ENCODE results near the gene C16orf87.
"Not testable (repeated sequence)": the region's sequence is repeated elsewhere in the genome, so short reads cannot be mapped to it uniquely, and the experiment has no call there.

C16orf87 gene

DNA sequence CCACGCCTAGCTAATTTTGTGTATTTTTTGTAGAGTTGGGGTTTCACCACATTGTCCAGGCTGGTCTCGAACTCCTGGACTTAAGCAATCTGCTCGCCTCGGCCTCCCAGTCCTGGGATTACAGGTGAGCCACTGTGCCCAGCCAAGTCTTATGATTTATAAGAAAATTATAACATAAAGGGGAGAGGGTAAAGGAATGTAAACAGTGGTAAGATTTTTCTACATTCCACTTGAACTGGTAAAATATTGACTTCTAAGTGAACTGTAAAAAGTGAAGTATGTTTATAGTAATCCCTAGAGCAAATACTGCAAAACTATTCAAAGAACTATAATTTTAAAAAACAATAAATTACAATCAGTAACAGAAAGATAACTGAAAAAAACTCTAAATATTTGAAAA lies 33.5 kb downstream of the C16orf87 start:
- no peak for DNase-seq

DNA sequence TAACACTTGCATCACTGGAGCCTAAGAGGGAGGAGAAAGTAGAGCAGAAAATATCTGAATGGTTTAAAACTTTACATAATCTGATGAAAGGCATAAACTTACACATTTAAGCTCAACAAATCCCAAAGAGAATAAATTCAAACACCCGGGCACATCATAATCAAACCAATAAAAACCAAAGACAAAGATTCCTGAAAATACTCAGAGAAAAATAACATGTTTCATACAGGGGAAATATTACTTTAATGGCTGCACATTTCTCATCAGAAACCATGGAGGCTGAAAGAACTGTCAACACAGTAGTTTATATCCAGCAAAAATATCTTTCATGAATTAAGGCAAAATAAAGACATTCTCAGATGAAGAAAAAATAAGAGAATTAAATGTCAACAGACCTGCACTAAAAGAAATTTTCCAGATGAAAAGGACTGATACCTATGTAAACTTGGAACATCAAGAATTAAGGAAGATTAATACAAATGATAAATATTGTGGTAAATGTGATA lies 34.2 kb downstream of the C16orf87 start:
- DNase-seq, result no peak

DNA sequence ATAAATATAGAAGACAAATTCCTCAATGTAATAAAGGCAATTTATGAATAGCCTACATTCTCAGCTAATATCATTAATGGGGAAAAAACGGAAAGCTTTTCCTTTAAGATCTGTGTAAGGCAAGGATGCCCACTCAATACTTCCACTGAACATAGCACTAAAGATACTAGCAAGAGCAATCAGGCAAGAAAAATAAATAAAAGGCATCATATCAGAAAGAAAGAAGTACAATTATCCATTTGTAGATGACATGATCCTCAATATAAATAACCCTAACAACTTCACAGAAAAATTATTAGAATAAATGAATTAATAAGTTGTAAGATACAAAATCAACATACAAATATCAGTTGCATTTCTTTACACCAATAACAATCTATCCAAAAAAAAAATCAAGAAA lies 37.1 kb downstream of the C16orf87 start:
- DNase-seq, result no peak

DNA sequence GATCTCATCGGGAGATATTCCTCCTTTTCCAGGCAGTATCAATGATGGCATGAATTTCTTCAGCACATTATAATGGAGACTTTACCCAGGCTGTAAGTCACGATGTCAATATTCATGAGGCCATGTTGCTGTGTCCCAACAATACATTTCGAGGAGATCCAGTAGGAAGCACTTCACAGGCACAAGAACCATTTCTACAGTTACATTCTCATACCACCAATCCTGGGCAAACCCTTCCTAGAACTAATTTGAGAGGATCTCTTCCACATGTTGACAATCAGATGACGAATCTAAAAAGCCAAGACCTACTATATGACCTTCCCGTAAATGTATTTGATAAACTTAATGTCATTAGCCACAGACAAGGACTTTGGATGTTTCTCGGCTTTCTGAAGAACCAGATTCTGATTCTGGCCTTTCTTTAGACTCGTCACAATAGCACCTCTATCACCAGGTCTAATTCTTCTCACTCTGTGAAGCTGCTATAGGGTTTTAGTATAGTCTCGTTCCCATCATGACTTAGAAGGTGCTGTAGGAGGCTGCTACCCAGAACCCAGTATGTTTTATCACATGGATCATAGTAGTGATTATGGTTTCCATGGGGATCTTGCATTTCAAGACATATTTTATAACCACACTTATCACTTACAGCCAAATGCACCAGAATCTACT lies 40.2 kb downstream of the C16orf87 start:
- no peak for DNase-seq

DNA sequence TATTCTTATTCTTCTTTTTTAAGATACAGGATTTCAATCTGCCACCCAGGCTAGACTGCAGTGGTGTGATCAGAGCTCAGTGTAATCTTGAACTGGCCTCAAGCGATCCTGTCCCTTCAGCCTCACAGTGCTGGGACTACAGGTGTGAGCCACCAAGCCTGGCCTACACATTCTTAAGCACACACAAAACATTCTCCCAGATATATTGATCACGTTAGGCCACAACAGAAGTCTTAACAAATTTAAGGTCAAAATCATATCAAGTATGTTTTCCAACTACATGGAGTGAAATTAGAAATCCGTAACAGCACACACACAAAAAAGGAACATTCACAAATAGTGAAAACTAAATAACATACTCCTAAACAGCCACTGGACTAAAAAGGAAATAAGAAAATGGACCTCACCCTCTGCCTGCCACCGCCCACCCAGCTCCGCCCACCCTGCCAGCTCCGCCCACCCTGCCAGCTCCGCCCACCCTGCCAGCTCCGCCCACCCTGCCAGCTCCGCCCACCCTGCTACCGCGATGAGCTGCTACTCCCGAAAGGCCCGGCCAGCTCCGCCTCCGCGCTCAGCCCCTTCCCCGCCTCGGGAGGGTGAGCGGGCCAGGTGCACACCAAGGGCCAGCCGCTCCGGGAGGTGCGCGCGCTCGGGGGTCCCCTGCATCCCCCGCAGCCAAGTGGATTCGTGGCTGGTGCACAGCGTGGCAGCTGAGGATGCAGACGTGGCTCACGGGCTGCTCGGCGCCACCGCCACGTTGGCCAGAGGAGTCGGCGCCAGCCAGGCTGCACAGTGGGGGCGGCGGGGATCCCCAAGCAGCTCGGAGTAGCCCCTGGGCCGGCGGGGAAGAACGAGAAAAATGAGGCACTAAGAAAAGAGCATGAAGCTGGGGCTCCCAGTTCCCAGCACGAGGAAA lies 41.2 kb downstream of the C16orf87 start:
- DNase-seq, result peak; percentile 89

DNA sequence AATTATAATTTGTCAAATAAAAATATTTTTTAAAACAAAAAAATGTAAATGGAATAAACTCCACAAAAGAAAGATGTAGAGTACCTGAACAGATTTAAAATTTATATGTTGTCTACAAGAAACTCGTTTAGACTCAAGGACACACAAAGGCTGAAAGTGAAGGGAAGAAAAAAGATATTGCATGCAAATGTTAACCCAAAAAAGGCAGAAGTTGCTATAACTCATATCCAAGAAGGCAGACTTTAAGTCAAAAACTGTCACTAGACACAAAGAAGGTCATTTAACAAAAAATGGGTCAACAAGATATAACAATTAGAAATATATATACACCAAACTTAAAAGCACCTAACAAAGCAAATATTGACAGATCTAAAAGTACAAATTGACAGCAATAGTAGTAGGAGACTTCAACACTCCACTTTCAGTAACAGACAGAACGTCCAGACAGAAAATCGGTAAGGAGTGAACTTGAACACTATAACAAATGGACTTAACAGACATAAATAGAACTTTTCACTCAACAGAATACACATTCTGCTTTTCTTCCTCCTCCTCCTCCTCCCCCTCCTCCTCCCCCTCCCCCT lies 42.0 kb downstream of the C16orf87 start:
- DNase-seq, result no peak

DNA sequence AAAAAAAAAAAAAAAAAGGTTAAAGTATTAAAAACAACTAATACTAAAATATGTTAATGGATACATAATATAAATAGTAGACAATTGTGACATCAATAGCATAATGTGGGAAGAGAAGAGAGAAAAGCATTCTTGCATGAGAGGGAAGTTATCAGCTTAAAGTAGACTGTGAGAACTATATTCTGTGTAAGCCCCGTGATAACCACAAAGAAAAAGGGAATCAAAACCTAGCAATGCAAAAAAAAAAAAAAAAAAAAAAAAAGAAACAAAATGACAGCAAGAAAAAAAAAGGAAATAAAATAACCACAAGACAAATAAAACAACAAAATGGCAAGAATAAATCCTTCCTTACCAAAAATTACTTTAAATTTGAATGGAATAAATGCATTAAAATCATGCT lies 43.1 kb downstream of the C16orf87 start:
- no peak for DNase-seq

DNA sequence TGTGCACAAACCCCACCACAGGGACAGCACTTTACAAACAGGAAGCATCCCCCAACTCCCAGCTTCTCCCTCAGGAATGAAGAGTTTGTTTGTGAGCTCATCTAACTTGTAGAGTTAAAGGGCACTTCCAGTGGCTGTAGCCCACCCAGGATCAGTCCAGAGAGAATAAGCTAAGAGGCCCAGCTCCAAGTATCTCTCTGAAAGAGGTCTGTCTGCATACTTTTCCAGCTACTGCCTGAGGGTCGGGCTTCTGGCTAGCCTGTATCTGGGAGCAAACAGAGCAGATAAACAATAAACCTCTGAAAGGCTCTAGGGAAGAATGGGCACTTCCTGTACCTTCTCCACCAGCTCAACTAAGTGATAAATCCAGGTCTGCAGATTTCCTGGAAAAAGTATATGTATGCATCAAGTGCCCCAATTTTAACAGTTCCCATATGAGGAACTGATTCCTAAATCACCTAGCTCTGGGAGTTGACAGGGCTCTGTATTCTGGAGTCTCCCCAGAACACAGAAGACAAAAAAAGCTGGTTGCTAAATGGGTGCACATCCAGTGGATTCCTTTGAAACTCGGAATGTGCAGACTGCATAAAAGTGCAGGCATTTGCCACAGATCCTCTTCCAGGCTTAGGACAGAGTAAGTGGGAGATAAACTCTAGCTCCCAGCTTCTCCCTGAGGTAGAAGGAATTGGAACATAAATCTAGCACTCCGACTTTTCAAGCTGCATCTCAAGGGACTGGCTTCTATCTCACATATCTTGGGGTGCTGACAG lies 45.7 kb downstream of the C16orf87 start:
- no peak for DNase-seq

DNA sequence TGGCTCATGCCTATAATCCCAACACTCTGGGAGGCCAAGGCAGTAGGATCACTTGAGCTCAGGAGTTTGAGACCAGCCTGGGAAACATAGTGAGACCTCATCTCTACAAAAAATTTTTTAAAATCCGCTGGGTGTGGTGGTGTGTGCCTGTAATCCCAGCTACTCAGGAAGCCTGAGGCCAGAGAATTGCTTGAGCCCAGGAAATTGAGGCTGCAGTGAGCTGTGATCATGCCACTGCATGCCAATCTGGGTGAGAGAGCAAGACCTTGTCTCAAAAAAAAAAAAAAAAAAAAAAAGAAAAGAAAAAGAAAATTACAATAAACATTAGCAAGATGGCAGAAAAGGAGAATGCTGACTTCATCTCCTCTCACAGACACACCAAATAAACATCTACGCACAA lies 46.4 kb downstream of the C16orf87 start:
- DNase-seq, result not testable (repeated sequence)

DNA sequence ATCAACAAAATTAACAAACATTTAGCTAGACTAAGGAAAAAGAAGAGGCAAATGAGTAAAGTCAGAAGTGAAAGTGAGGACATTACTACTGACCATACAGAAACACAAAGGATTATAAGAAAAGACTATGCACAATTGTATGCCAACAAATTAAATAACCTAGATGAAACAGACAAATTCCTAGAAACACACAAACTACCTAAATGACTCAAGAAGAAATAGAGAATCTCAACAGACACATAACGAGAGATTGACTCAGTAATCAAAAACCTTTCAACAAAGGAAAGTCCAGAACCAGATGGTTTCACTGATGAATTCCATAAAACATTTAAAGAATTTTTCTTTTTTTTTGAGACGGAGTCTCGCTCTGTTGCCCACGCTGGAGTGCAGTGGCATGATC lies 47.2 kb downstream of the C16orf87 start:
- DNase-seq, result no peak

DNA sequence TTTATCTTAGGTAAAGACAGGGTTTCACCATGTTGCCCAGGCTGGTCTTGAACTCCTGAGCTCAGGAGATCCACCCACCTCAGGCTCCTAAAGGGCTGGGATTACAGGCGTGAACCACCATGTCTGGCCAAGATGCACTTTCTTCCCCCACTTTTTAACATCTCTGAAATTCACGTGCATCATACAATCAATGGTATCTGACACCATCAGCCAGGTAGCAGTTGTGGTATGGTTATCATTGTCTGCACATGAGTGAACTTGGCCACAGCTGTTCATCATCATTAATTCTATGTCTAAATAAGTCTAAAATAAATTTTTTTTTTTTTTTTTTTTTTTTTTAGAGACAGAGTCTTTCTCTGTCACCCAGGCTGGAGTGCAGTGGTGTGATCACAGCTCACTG lies 48.7 kb downstream of the C16orf87 start:
- no peak for DNase-seq

DNA sequence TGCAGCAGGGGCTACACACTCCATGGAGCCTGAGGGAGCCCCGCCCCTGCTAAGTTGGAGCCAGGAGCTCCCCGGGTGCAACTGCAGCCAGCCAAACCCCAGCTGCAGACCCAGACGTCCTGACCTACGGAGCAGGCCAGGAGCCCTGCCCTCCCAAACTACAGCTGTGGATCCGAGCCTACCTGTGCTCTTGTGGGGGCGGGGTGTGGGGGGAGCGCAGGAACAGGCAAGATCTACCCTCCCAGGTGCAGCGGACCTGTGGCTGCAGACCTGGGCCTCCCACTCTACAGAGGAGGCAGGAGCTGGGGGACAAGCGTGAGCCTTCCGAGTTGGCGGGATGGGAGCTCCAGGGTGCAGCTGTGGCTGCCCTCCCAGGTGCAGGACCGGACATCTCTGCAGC lies 53.2 kb downstream of the C16orf87 start:
- DNase-seq, result no peak

DNA sequence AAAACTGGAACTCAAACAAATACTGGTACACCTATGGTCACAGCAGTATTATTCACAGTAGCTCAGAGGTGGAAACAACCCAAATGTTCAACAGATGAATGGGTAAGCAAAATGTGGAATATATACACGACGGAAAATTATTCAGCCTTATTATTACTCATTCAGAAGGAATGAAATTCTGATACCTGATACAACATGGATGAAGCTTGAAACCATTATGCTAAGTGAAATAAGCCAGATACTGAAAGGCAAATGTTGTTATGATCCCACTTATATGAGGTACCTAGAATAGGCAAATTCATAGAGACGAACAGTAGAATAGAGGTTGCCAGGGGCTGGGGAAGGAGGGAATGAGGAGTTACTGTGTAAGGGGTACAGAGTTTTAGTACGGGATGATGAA lies 55.8 kb downstream of the C16orf87 start:
- no peak for DNase-seq

DNA sequence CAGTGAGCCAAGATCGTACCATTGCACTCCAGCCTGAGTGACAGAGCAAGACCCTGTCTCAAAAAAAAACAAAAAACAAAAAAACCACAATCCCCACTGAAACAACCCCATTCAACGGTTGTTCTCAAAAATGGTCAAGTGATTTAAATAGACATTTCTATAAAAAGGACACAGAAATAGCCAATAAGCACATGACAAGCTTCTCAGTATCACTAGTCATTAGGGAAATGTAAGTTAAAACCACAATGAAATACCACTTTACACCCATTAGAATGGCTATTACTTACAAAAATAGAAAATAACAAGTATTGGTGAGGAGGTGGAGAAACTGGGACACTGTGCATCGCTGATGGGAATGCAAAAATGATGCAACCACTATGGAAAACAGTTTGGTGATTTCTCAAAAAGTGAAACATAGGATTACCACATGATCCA lies 56.2 kb downstream of the C16orf87 start:
- DNase-seq, result no peak

DNA sequence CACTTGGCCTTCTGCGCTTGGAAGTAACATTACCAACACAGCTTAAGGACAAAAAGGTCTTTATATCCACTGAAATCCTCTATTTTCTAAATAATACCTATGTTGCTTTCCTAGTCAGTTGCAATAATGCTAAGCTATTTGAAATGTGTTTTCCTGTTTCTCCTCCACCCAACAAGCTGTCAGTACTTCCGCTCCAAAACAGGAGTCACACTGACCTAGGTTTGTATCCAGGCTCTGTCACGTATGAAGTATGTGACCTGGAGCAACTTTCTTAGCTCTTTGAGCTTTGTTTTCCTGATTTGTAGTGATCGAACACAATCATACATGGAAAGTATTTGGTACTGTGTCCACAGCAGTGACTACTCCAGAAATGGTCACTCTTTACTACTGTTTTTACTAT lies 58.5 kb downstream of the C16orf87 start:
- DNase-seq, result no peak

DNA sequence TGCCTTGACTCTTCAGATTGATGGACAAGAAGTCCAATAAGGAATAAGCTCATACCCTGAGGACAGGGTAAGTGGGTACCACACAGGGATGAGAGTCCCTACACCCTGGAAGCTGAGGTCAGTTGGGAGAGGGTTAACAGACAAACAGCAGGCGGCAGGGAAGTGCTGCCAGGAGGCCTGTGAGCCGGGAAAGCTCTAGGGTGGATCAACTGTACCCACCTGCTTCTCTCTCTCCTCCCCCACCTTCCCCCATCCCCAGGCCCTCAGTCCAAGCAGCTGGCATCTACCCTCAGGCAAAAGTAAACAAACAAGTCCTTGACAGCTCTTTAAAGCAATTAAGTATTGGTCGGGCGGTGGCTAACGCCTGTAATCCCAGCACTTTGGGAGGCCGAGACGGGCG lies 62.2 kb downstream of the C16orf87 start:
- DNase-seq, result no peak

DNA sequence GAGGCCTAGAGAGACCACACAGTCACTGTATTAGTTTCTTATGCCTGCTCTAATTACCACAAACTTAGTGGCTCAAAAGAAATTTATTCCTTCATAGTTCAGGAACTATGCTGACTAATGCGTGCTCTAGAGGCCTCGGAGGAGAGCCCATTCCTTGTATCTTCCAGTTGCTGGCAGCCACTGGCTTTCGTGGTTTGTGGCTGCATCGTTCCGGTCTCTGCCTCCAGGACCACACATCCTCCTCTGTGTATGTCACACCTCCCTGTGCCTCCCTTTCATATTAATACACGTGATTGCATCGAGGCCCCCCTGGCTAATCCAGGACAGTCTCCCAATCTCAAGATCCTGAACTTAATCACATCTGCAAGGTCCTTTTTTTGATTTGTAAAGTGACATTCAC lies 65.9 kb downstream of the C16orf87 start:
- no peak for DNase-seq

DNA sequence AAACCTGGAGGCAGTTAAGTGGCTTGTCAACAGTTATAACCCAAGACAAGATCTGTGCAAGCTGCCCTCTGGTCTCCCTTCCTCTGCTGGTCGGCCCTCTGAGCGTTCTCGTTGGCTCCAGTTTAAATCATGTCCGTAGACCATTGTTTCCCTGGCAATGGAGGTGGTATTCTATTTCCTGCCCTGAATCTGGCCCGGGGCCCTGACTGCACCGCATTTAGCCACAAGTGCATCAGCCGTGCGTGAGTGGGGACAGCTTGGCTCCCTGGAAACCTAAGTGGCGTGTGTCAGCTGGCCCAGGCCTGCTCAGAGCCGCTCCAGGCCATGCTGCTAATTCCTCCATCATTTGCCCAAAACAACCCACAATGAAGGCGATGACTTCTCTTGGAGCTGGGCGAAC lies 67.8 kb downstream of the C16orf87 start:
- no peak for DNase-seq

DNA sequence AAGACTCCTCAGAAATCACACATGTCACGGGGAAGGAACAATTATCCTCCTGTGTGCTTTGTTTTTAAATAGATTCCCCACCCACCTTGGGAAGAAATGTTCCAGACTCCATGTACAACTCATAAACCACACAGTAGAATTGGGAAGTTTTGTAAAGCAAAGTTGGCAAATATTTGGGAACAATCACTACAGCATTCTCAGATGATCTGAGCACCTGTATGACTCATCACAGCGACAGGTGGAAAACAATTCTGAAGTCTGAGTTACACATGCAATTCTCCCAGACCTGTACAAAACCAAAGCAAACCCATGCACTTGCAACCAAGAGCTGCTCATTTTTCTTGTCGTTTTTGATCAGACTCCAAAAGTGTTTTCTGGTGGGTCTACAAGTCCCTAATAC lies 68.4 kb downstream of the C16orf87 start:
- no peak for DNase-seq

DNA sequence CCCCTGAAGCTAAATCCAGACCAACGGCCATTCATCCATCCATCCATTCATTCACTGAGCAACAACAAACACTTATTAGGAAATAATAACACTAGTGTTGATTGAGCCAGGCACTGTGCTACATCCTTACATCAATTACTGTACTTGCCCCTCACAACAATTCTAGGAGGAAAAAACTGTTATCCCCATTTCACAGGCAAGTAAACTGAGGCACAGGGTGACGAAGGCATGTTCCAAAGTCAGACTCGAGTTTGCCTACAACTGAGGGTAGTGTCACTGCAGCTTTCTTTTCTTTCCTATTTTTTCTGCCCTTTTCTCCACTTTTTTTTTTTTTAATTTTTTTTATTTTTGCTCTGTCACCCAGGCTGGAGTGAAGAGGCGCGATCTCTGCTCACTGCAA lies 71.7 kb downstream of the C16orf87 start:
- DNase-seq, result no peak

DNA sequence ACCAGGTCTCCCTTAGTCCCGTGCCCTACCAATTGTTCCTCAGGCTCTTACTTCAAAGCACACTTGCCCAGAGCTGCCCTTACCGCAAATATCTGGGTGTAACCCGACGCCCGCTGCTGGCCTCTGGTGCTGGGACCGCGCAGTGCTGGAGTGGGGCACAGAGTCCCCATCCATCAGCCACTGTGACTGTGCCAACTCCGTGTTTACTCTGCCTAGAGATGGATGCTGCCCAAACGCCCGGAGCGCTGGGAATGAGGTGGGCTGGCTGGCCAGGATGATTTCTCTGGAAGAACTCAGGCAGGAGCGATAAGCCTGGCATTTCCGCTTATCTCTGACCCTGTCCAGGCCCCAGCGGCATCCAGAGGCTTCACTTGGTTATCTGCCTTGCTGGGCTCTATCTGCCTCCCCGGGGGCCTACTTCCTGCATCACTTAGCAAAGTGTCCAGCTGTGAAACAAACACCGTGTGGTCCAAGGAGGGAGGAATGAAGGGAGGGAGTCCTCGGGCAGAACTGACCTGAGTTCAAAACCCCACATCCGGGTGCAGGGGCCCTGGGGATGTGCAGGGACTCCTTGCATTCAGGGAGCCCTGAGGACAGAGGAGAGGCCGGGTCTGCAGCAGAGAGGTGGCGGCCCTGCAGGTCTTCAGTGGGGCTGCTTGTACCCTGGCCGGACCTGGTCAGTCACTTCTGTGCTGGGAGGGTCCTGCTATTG lies 73.5 kb downstream of the C16orf87 start:
- no peak for DNase-seq

DNA sequence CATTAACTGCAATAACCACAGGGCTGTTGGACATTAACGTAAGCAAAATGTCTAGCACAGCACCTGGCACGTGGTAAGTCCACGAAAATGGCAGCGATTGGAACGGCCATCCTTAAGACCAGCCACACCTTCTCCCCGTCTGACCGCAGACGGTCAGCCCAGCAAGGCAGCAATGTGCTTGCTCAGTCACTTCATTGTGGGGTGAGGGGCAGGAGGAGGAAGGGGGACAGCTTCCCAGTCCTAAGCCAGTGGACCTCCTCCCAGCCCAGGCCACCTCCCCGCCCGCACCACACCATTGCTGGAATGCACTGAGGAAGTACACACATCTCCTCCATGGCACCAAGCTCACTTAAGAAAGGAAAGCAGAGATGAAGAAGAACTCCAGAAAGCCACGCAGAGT lies 74.2 kb downstream of the C16orf87 start:
- DNase-seq, result no peak

Measured in activated T-cell treated with anti-CD3 and anti-CD28 coated beads, Interleukin-2, amount 50 U/mL, for 48 hours (primary cell).